Mucosa of rectum (tissue), 2 donors: ENCODE data around the gene KLHL3.

Experiments used
- H3K27ac ChIP-seq, 2 donors: one replicate each; pipeline ENCODE4 v1.7.0; 2013; ENCODE audit warnings: inconsistent platforms in 2 of 2, low read depth in 2 of 2, low read length in 2 of 2
- H3K27me3 ChIP-seq, 2 donors: one replicate each; pipeline ENCODE4 v1.7.0; 2013; ENCODE audit warnings: low read length in 2 of 2; ENCODE audit not compliant: control insufficient read depth in 2 of 2, insufficient read depth in 2 of 2
- H3K36me3 ChIP-seq, 2 donors: one replicate each; pipeline ENCODE4 v1.7.0; 2013; ENCODE audit warnings: low read length in 2 of 2; ENCODE audit not compliant: control insufficient read depth in 2 of 2, insufficient read depth in 2 of 2
- H3K4me1 ChIP-seq, 2 donors: one replicate each; pipeline ENCODE4 v1.7.0; 2013; ENCODE audit warnings: low read length in 2 of 2, mild to moderate bottlenecking in 1 of 2; ENCODE audit not compliant: control insufficient read depth in 2 of 2, insufficient read depth in 2 of 2
- H3K4me3 ChIP-seq, 2 donors: one replicate each; pipeline ENCODE4 v1.7.0; 2013; ENCODE audit warnings: low read length in 2 of 2
- H3K9ac ChIP-seq, 2 donors: one replicate each; pipeline ENCODE4 v1.7.0; 2013; ENCODE audit warnings: low read length in 2 of 2, low read depth in 1 of 2, mild to moderate bottlenecking in 1 of 2
- H3K9me3 ChIP-seq, 2 donors: one replicate each; pipeline ENCODE4 v1.7.0; 2013; ENCODE audit warnings: low read length in 2 of 2; ENCODE audit not compliant: control insufficient read depth in 2 of 2
- donor health status: healthy.
- donor health status: Normal muscosa, but diverticular disease.

KLHL3 gene

GRCh38 chr5:137592317-137592716 lies 143.6 kb downstream of the KLHL3 start:
- H3K9ac ChIP-seq: no peak overlapping the region
- H3K27ac ChIP-seq: no peak overlapping the region
- no peaks in the 10 kb centered on the region for H3K9me3 ChIP-seq
- no peaks in the 10 kb centered on the region for H3K27me3 ChIP-seq
- no peaks in the 10 kb centered on the region for H3K36me3 ChIP-seq
- H3K4me3 ChIP-seq: no peak overlapping the region
- no peaks in the 10 kb centered on the region for H3K4me1 ChIP-seq

DNA sequence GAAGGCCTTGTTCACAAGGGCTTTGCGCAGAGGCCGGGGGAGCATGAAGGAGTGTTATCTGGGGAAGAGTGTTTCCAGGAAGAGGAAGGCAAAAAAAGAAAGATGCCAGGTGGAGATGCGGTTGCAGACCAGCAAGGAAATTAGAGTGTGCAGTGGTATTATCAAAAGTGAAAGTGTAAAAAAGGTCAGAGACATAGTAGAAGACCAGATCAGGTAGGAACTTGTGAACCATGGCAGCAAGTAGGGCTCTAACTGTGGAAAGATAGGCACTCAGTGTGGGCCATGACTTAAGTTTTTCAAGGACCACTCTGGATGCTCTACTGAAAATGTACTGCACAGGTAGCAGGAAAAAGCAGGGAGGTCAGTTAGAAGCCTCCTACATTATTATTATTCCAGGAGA lies 146.7 kb downstream of the KLHL3 start:
- H3K4me1 ChIP-seq: no peaks in the 10 kb centered on the region
- H3K9me3 ChIP-seq: no peaks in the 10 kb centered on the region
- H3K4me3 ChIP-seq: no peak overlapping the region
- H3K36me3 ChIP-seq: no peaks in the 10 kb centered on the region
- no peaks in the 10 kb centered on the region for H3K27me3 ChIP-seq
- H3K9ac ChIP-seq: no peak overlapping the region
- H3K27ac ChIP-seq: no peak overlapping the region

DNA sequence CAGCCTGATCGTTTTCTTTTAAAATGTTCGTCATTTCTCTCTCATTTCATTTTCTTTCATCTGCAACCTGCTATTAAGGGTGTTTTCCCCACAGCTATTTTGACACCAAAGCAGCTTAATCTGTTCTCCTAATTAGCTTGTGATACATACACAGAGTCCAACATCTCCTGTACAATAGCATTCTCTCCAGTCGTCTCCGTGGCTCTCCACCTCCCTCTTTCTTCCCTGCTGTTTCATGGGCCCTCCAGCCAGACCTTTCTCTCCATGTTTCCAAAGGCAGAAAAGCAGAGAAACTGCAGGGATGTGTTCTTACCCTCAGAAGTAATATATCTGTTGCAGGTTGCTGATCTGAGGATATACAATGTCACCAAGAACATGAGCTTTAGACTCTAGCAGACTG lies 148.0 kb downstream of the KLHL3 start:
- Histone ChIP-seq H3K4me3 (no peak overlapping the region), H3K27ac (no peak overlapping the region), H3K4me1 (no peaks in the 10 kb centered on the region), H3K36me3 (no peaks in the 10 kb centered on the region), H3K9ac (no peak overlapping the region), H3K9me3 (no peaks in the 10 kb centered on the region), H3K27me3 (no peaks in the 10 kb centered on the region)

DNA sequence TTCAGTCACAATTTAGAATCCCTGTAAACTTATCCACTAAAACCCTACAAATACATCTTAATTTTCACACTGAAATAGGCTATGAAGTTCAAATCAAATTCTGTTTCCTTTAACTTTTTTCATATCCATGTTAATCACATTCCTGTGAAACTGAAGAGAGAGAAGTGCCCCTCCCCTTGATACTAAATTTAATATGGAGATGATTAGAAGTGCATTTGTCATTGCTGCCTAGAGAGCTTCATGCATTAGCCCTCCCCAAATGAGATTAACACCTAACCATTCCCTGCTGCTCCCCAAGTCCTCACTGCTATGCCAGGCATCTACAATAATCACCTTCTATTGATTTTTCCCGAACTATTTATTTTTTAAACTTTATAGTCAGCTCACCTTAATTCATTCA lies 151.6 kb downstream of the KLHL3 start:
- Histone ChIP-seq H3K27me3 (no peaks in the 10 kb centered on the region), H3K9ac (no peak overlapping the region), H3K36me3 (no peaks in the 10 kb centered on the region)

GRCh38 chr5:137583129-137583528 lies 152.8 kb downstream of the KLHL3 start:
- H3K4me1 ChIP-seq: no peaks in the 10 kb centered on the region
- H3K27ac ChIP-seq: no peak overlapping the region

More for the DNA sequence above, 151.6 kb downstream of the KLHL3 start:
- Histone ChIP-seq H3K27ac (no peak overlapping the region), H3K4me1 (no peaks in the 10 kb centered on the region), H3K9me3 (no peaks in the 10 kb centered on the region), H3K4me3 (no peak overlapping the region)

GRCh38 chr5:137582218-137582617 lies 153.7 kb downstream of the KLHL3 start:
- H3K36me3 ChIP-seq: no peaks in the 10 kb centered on the region
- H3K4me3 ChIP-seq: no peak overlapping the region
- no peak overlapping the region for H3K27ac ChIP-seq
- no peaks in the 10 kb centered on the region for H3K9me3 ChIP-seq
- H3K27me3 ChIP-seq: no peaks in the 10 kb centered on the region
- no peaks in the 10 kb centered on the region for H3K4me1 ChIP-seq
- no peak overlapping the region for H3K9ac ChIP-seq

More at GRCh38 chr5:137583129-137583528, 152.8 kb downstream of the KLHL3 start:
- Histone ChIP-seq H3K9ac (no peak overlapping the region), H3K27me3 (no peaks in the 10 kb centered on the region), H3K4me3 (no peak overlapping the region), H3K9me3 (no peaks in the 10 kb centered on the region), H3K36me3 (no peaks in the 10 kb centered on the region)

DNA sequence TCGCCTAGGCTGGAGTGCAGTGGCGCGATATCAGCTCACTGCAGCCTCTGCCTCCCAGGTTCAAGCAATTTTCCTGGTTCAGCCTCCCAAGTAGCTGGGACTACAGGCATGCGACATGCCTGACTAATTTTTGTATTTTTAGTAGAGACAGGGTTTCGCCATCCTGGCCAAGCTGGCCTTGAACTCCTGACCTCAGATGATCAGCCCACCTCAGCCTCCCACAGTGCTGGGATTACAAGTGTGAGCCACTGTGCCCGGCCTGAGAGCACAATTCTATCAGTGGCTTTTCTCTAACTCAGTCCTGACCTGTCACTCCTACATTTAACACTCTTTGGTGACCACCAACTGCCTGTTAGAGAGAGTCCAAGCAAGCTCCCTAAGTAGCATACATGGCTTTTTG lies 154.1 kb downstream of the KLHL3 start:
- H3K4me1 ChIP-seq: no peaks in the 10 kb centered on the region
- H3K9ac ChIP-seq: no peak overlapping the region
- no peaks in the 10 kb centered on the region for H3K27me3 ChIP-seq
- no peak overlapping the region for H3K4me3 ChIP-seq
- H3K36me3 ChIP-seq: no peaks in the 10 kb centered on the region
- no peak overlapping the region for H3K27ac ChIP-seq
- no peaks in the 10 kb centered on the region for H3K9me3 ChIP-seq

- H3K9me3 ChIP-seq: no peaks in the 10 kb centered on the region
- H3K36me3 ChIP-seq: no peaks in the 10 kb centered on the region
- H3K27ac ChIP-seq: no peak overlapping the region
- H3K27me3 ChIP-seq: no peaks in the 10 kb centered on the region
- H3K4me1 ChIP-seq: no peaks in the 10 kb centered on the region
- no peak overlapping the region for H3K4me3 ChIP-seq
- H3K9ac ChIP-seq: no peak overlapping the region
Observed at GRCh38 chr5:137580030-137580429, 155.9 kb downstream of the KLHL3 start.

GRCh38 chr5:137575847-137576246 lies 160.0 kb downstream of the KLHL3 start:
- Histone ChIP-seq H3K9ac (no peak overlapping the region), H3K27ac (no peak overlapping the region), H3K9me3 (no peaks in the 10 kb centered on the region), H3K4me1 (no peaks in the 10 kb centered on the region), H3K4me3 (no peak overlapping the region), H3K27me3 (no peaks in the 10 kb centered on the region), H3K36me3 (no peaks in the 10 kb centered on the region)

- H3K9ac ChIP-seq: no peak overlapping the region
- H3K4me1 ChIP-seq: no peaks in the 10 kb centered on the region
- H3K9me3 ChIP-seq: no peaks in the 10 kb centered on the region
- no peak overlapping the region for H3K4me3 ChIP-seq
- no peaks in the 10 kb centered on the region for H3K36me3 ChIP-seq
- H3K27ac ChIP-seq: no peak overlapping the region
- H3K27me3 ChIP-seq: no peaks in the 10 kb centered on the region
Observed at GRCh38 chr5:137575211-137575610, 160.7 kb downstream of the KLHL3 start.

DNA sequence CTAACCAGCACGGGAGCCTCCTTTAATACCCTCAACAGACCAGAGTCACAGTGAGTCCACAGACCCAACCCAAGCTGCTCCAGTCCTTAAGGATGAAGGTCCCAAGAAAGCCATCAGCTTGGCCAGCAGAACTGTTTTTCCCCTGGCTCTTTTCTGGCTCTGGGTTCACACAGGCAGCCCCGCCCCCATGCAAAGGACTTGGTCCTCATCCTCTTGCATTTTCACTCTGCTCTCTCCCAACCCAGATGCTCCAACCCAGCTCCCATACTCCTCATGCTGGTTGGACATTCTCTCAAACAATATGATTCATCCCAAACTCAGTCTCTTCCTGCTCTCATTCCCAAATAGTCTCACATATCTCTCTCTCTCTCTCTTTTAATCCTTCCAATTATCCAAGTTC lies 162.5 kb downstream of the KLHL3 start:
- no peaks in the 10 kb centered on the region for H3K9me3 ChIP-seq
- H3K4me3 ChIP-seq: no peak overlapping the region
- H3K4me1 ChIP-seq: no peaks in the 10 kb centered on the region
- no peak overlapping the region for H3K27ac ChIP-seq
- no peaks in the 10 kb centered on the region for H3K27me3 ChIP-seq
- no peaks in the 10 kb centered on the region for H3K36me3 ChIP-seq
- H3K9ac ChIP-seq: no peak overlapping the region
